UCSD-AML1 (cell line): ENCODE measurements around the gene ABLIM2.

ENCODE experiments used
- DNase-seq: peaks from one replicate; lab custom pipeline; 2025; ENCODE audit not compliant: unreplicated experiment; lab: John Stamatoyannopoulos, UW

The ABLIM2 gene

GRCh38 chr4:8123389-8123788 is 35.2 kb downstream of the ABLIM2 start:
- no peak for DNase-seq

- no peak for DNase-seq
Measured at GRCh38 chr4:8122746-8123145, 35.9 kb downstream of the ABLIM2 start.

DNA sequence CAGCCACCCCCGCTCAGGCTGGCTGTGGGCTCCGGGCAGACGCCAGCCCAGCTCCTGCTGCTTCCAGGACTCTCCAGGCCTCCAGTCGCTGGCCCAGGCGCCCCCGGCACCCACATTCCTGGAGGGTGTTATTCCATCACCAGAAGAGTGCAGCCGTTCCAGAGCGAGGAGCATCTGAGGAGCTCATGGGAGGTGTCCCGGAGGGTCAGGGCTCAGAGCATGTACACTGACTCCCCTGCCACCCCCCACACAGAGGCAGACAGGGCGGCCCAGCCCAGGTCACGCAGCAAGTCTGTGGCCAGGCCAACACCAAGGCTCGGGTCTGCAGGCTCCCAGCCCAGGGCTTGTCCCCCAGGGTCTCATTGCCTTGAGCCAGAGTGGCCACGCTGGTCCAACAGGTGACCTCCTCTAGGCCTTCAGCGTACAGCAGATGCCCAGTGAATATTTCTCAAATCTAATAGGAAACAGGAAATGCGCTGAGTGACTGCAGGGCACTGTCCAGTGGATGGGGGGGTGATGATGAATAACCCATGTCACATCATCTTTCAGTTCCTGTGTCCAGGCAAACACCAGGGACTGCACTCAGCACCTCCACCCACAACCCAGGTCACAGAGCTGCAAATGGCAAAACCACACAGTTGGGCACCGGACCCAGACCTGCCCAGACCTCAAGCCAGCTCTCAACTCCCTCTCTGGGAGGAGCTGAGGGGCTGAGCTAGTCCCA is 37.2 kb downstream of the ABLIM2 start:
- DNase-seq, result no peak

DNA sequence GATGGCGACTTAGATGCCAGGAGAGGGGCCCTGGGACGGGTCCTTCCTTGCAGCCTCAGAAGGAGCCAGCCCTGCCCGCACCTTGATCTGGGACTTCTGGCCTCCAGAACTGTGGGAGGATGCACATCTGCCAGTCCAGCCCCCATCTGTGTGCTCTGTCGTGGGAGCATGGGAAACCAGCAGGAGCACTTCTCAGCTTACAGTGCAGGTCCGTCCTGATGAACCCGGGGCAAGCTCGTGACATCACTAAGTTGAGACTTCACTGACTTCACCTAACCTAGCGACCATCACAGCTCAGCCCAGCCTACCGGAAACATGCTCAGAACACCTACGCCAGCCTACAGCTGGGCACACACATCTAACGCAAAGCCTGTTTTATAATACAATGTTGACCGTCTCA is 38.1 kb downstream of the ABLIM2 start:
- DNase-seq, result no peak

GRCh38 chr4:8119877-8120276 is 38.7 kb downstream of the ABLIM2 start:
- DNase-seq, result no peak

DNA sequence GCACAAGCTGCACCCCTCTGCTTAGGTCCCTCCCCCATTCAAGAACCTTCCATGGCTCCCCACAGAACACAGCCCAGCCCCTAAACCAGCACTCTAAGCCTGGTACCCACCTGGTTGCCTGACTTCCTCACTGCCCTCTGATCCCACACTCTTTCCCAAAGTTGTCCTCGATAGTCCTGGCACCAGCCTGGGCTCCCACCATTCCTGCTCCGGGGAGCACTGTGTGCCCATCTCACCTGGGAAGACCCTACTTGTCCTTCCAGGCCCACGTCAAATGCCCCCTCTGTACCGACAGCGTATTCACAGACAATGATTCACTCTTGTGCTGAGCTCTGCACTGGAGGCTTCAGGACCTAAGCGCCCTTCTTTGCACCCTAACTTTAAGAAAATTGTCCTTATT is 40.1 kb downstream of the ABLIM2 start:
- DNase-seq, result no peak

DNA sequence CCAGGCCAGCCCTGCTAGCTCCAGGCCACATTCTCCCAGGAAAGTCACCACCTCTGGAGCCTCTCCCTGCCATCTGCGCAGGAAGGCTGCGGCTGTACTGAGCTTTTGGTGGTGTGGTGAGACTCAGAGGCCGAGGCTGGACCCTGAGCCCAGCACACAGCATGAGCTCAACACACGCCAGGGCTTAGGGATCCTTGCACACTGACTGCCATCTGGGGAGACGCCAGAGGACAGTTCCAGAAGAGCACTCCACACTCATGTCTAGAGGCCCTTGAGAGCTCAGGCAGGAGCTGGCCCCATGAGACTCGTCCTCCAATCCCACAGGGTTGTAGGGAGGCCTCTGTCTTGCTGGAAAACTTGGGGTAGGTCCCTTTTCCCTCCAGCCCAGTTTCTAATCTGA is 40.6 kb downstream of the ABLIM2 start:
- no peak for DNase-seq

DNA sequence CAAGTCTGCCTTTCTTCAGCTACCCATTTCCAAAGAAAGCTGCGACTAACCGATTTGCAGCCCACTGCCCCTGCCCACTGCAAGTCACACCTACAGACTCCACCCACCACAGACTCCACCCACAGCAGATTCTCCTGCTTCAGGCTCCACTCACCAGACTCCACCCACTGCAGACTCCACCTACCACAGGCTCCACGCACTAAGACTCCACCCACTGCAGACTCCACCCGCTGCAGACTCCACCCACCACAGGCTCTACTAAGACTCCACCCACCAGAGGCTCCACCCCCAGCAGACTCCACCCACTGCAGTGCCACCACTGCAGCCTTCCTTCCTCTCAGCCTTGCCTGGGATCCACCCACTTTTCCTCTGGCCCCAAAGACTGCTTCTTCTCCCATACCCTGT is 41.3 kb downstream of the ABLIM2 start:
- DNase-seq, result peak; percentile 46

DNA sequence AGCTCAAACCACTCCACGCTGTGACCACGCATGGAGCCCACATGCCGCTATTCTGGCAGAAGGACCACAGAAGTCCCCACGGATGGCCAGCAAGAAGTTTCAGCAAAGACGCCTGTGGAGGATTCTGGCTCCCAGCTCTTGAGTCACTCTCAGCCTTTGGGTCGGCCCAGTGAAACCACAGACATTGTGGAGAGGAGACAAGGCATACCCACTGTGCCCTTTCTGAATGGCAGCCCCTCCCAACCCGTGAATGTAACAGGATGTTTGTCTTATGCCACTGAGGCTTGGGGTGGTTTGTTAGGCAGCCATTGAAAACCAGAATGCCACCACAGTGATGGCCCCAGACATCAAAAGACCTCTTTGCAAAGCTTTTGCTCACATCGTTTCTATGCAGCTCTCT is 42.7 kb downstream of the ABLIM2 start:
- DNase-seq, result no peak

GRCh38 chr4:8115203-8115520 is 43.5 kb downstream of the ABLIM2 start:
- no peak for DNase-seq

DNA sequence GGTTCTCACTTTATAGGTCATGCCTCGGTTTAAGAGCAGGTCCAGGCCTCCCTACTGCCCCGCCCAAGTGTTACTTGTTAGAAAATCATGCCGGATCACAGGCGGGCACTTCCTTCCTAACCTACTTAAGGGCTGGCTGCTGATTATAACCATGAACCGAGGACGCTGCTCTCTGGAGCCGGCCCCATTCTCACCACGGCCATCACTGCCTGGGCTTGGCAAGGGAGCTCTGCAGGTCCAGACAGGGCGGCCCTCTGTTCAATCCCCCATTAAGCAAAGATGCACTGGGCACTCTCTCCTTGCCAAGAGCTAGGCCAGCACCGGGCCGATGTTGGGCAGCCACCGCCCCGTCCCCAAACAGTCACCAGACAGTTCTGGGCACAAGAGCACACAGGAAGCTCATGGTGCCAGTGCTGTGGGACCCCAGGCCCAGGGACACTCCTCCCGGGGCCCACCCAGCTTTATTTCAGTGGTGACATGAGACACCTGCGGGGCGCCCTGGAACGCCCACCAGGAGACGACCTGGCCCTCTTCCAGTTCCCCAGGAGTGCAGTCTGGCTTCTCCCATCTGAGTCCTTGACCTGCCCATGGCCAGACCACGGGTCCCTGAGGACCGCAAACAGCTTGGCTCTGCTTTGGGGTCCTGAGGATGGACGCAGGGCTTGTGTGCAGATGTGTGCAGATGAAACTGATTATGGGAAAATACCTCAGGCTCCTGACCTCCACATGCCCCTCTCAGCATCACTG is 44.0 kb downstream of the ABLIM2 start:
- no peak for DNase-seq

DNA sequence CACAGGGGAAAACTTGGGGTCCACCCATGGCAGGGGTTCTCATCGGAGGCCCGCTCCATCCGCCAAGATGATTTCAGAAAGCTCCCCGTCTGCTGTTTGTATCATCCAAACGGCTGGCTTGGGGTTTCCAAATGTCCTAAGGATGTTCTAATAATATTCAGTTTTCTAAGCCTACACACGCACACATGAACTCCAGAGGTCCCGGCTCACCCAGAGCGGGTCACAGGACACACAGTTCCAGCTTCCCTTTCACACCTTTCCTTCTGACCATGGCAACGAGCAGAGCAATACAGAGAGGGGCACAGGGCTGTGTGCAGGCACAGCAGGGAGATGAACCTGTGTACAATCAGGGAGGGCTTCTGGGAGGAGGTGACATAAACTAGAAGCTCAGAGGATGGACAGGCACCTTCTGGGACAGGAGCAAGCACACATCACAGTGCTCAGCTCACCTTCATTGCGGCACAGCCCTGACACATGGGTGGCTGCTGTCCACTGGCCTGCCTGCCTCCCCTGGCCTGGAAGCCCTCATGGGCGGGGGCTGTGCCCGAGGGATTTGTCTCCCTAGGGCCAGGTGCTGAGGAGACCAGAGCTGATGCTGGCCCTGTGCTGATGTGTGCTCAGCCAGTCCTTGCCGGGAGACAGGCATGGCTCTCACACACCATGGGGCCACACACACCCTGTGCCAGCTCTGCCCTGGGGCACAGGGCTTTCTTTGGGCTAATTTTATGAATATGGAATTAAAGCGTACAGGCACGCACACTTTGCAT is 44.8 kb downstream of the ABLIM2 start:
- no peak for DNase-seq

DNA sequence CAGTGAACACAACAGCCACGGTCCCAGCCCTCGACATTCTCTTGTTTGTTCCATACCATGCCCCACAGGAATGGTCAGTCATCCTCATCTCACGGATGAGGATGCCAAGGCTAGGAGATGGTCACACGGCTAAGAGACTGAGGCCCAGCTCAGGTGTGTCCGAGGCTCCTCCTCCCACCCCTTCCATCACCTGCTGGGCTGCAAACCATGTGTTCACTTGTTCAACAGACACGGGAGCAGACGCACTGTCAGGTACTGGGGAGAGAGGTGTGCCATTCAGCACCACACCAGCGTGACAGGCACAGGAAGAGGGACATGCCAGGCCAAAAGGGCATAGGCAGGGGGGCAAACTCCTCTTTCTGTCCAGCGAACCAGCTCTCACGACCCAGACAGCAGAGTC is 45.9 kb downstream of the ABLIM2 start:
- no peak for DNase-seq

DNA sequence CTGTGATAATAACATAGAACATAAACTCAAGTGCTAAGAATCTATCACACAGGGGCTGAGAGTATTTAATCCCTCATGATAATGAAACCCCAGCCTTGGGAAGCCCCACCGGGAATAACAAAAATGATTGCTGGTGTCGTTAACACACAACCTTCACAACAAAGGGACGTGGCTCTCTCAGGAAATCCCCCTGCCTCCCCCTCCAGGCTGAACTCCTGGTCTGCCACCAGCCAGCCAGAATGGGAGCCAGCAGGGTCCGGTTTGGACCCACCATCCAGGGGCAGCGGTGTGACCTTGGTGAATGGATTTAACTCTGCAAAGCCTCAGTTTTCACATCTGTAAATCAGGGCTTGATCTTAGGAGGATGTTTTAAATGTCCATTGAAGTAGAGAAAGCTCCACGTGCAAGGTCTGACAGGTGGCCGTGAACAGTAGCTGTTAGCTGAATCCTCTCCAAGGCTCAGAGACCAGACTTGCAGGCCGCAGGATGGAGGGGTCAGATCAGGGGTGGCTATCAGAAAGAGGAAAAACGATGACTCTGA is 46.5 kb downstream of the ABLIM2 start:
- no peak for DNase-seq

DNA sequence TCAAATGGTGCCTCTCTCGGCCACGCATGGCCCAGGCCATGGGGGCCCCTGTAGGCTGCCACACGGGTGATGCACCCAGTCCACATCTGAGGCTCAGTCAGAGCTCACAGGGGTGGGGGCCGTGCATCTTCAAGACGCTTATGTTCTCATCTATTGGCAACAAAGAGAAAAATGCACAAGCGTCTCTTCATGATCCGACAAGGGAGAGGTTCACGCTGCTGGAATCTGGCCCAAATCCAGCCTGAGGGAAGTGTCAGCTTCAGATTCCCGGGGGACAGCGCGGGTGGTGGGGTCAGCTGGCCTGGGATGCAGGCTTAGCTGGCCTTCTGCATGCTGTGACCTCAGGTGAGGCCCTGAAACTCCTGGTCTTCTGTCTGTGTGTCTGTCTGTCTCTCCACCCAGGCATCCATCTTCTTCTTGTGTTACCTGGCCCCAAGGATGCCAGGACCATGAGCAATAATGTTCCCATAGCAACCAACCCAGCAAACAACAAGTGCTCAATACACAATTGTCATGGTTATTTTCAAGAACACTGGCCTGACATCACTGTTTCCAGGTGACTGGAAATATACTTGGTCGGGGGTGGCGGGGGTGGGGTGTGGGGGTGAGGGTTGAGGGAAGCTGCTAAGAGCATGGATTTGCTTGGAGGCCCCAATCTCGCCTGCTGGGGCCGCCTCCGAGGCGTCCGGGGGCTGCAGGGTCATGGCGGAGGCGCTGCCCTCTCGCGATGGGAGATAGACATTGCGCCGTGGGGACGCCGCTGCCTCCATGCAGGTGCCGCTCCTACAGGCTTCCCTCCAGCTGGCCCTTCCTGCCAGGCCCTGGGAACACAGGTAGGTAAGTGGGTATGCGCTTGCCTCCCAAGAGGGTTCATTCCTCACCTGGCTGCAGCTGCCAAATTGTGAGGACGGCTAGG is 48.3 kb downstream of the ABLIM2 start:
- DNase-seq, result no peak

DNA sequence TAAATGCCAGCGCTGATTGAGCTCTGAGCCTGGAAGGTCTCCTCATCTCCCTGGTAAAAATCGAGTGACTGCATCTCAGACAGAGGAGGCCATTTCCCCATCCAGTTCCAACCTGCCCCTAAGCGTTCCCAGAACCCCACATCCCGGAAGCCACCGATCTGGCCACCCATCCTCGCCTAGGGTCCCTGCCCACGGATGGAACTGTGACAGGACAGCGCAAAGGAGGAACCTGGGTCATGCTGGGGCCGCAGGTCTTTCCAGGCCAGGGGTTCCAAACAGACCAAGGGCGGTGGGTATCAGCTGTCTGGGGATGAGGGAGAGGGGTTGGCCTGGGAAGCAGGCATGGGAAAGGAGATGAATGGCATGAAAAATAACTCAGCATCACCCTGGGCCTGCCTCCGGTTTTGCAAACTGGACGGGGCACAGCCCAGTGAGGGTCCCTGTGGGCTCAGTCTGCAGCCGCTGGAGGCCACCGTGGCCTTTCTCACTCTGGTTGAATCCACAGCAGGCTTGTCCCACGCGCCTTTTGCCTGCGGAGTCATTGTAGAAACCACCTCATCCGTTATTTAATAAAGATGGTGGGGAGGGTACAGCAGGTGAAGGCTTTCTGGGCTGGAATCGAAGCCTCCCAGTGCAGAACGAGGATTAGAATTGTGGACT is 49.1 kb downstream of the ABLIM2 start:
- no peak for DNase-seq

DNA sequence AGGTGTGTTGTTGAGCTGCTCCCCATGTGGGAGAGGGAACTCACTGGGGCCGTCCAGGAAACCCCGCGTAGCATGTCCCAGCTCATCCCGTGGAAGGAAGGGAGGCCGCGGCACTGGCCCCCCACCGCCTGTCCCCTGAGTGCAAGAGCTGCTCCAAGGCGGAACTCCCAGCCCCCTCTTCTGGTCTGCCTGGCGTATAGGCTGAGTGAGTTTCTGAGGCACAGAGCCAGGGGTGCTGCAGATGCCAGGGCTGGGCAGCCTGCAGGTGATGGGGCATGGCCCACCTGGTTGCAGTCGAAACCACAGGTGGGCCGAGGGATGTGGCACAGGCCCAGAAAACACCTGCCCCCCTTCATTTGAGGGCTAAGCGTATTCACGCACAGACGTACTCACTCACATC is 49.6 kb downstream of the ABLIM2 start:
- DNase-seq, result no peak

DNA sequence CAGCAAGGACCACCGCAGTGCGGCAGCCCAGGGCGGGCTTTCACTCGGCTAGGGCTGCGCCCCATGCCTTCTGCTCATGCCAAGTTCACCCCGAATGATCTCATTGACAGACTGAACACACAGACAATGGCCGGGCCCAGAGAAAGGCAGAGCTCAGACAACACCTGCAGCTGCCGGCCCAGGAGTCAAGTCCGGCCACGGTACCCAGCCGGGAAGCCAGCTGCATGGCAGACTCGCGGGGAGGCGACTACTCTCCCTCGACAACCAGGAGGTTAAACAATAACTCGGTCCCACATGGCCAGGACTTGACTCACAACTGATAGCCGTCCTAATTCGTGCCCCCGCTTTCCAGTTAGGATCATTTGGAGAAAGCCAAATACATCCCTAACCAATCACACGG is 50.4 kb downstream of the ABLIM2 start:
- DNase-seq, result no peak

- DNase-seq, result no peak
Measured at GRCh38 chr4:8107146-8107657, 51.4 kb downstream of the ABLIM2 start.

- no peak for DNase-seq
Measured at GRCh38 chr4:8106451-8107025, 52.1 kb downstream of the ABLIM2 start.
